HG03378 (cell line): Measurements from ENCODE around the gene DNAJA2.
A peak's percentile ranks its signal among the peaks of the same experiment; 100 is the strongest.
"Not testable (repeated sequence)": the region's sequence is repeated elsewhere in the genome, so short reads cannot be mapped to it uniquely, and the experiment has no call there.

Source experiments
- ATAC-seq: cut with Tn5 transposase; IDR thresholded peaks from one replicate; pipeline ENCODE4 v1.9.1; 2021; ENCODE audit warnings: mild to moderate bottlenecking, moderate library complexity; ENCODE audit not compliant: unreplicated experiment

Gene DNAJA2

GRCh38 chr16:46975908-46976470 is 2.5 kb upstream of the DNAJA2 start:
- no peak for ATAC-seq

- no peak for ATAC-seq
Observed at GRCh38 chr16:46975165-46975564, 1.7 kb upstream of the DNAJA2 start.

GRCh38 chr16:46974352-46974751 is 878 bp upstream of the DNAJA2 start:
- ATAC-seq, result no peak

- ATAC-seq, result no peak
Observed at GRCh38 chr16:46973996-46974324, 486 bp upstream of the DNAJA2 start.

GRCh38 chr16:46972429-46973206 is 856 bp downstream of the DNAJA2 start:
- peak; percentile 36 for ATAC-seq

- ATAC-seq, result no peak
Observed at GRCh38 chr16:46971271-46971670, 2.2 kb downstream of the DNAJA2 start.

GRCh38 chr16:46970089-46970488 is 3.4 kb downstream of the DNAJA2 start:
- no peak for ATAC-seq

- no peak for ATAC-seq
Observed at GRCh38 chr16:46968063-46968435, 5.4 kb downstream of the DNAJA2 start.

- ATAC-seq, result no peak
Observed at GRCh38 chr16:46962629-46963028, 10.8 kb downstream of the DNAJA2 start.

GRCh38 chr16:46961373-46962353 is 11.8 kb downstream of the DNAJA2 start:
- peak; percentile 62 for ATAC-seq

- ATAC-seq, result no peak
Observed at GRCh38 chr16:46954562-46954961, 18.9 kb downstream of the DNAJA2 start.

- no peak for ATAC-seq
Observed at GRCh38 chr16:46950009-46950408, 23.5 kb downstream of the DNAJA2 start.

GRCh38 chr16:46949241-46949892 is 24.1 kb downstream of the DNAJA2 start:
- ATAC-seq, result no peak

- no peak for ATAC-seq
Observed at GRCh38 chr16:46948548-46949166, 24.8 kb downstream of the DNAJA2 start.

GRCh38 chr16:46947900-46948547 is 25.4 kb downstream of the DNAJA2 start:
- peak; percentile 77 for ATAC-seq

- not testable (repeated sequence) for ATAC-seq
Observed at GRCh38 chr16:46944713-46945112, 28.8 kb downstream of the DNAJA2 start.

- no peak for ATAC-seq
Observed at GRCh38 chr16:46937536-46937935, 35.9 kb downstream of the DNAJA2 start.

- no peak for ATAC-seq
Observed at GRCh38 chr16:46932802-46933201, 40.7 kb downstream of the DNAJA2 start.

- no peak for ATAC-seq
Observed at GRCh38 chr16:46930861-46931260, 42.6 kb downstream of the DNAJA2 start.
